OCI-M1 (cell line): ENCODE results near the gene KYAT1.
"Not testable (repeated sequence)": the region's sequence is repeated elsewhere in the genome, so short reads cannot be mapped to it uniquely, and the experiment has no call there.

Source experiments
- DNase-seq: peaks from one replicate; lab custom pipeline; 2025; lab: John Stamatoyannopoulos, UW

KYAT1 gene

DNA sequence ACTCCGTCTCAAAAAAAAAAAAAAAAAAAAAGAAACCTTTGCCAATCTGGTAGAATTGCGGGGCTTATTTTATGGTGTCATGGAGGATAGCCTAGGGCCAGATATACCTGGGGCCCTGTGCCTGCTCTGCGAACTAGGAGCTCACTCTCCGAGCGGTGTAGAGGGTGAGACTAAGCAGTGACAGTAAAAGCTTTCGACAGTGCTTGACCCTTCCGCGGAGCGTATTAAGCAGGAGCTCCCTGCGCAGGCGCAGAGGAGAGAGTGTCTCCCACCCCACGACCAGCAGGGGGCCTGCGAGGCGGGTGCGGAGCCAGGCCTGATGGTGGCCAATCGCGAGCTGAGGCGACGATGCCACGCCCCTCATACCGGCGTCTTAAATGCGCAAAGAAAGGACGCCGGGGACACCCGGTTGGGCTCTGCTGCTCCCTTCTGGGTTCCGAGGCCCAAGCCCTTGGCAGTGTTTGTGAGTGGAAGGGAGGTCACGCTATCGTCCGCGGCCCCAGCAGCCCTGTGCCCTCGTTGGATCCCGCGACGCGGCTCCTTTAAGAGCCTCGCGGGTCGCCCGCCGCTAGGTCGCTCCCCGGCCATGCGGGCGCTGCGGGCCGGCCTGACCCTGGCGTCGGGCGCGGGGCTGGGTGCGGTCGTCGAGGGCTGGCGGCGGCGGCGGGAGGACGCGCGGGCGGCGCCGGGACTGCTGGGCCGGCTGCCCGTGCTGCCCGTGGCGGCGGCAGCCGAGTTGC is 63.5 kb downstream of the KYAT1 start, which contains the start of gene ENDOG:
Gene ENDOG, plus strand, starts transcription at position 402 of the 740 bp plus-strand sequence. Its CDS starts 185 bp downstream, at position 587.
- DNase-seq: peak; percentile 99

GRCh38 chr9:128810873-128811272 is 70.9 kb downstream of the KYAT1 start:
- no peak for DNase-seq

DNA sequence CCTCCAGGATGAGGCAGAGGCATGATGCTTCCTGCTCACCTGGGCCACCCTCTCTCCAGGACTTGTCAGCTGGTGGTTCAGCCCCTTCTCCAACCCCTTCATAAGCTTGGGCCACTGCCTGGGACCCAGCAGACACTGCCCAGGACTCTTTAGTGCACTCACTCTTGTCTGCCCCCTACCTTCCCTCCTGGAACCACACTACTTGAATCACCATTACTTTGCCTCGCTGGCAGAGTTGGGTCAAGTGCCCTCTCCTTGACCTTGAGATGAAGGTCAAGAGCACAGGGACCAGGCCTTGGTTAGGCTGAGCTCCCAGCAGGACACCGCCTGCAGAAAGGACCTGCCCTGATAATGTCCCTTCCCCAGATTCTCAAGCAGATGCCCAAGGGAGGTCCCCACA is 71.9 kb downstream of the KYAT1 start:
- no peak for DNase-seq

- DNase-seq: no peak
Measured at GRCh38 chr9:128809036-128809599, 72.6 kb downstream of the KYAT1 start.

DNA sequence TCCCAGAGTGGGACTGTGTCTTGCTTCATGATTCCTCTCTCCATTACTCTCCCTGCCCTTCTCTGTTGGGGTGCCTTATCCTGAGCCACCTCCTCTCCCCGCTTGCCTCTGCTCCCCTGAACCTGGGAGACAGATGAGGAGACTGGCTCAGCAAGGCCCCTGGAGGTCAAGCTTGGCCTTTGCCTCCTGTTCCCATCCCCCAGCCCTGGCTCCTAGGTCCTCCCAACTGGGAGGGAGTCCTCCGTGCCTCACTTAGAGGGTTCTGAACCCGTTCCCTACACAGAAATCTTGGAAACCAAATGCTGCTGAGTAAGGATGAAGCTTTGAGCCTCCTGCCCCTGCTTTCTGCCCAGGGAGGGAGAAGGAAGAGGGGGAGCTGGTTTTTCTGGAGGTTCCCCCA is 73.2 kb downstream of the KYAT1 start:
- no peak for DNase-seq

DNA sequence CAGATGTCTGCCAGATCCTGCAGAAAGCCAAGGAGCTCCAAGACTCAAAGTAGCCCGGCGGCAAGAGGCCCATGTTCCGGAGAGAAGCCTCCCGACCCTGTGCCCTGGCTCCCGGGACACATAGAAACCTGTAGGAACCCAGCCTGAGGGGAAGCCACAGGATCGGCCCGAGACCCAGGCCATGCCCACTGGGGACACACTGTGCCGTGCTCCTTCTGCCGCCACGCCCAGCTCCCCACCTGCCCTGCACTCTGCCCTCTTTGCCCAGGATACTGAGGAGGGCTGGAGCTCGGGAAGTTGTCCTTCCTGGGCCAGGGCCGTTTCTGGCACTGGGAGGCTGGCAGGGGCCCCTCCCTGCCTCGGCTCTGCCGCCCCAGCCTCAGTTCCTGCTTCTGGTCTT is 73.9 kb downstream of the KYAT1 start:
- no peak for DNase-seq

DNA sequence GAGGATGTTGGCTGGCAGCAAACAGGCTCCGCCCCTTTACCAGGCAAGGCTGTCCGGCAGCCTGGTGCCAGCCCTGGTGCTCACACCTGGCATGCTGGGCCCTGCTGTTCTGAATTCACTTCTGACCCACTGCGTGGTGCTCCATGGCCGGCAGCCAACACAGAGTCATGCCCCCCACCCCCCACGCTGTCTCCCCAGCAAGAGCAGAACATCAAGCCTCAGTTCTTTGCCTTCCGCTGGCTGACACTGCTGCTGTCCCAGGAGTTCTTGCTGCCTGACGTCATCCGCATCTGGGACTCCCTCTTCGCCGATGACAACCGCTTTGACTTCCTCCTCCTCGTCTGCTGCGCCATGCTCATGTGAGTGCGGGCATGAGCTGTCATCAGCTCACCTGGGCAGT is 76.1 kb downstream of the KYAT1 start:
- no peak for DNase-seq

DNA sequence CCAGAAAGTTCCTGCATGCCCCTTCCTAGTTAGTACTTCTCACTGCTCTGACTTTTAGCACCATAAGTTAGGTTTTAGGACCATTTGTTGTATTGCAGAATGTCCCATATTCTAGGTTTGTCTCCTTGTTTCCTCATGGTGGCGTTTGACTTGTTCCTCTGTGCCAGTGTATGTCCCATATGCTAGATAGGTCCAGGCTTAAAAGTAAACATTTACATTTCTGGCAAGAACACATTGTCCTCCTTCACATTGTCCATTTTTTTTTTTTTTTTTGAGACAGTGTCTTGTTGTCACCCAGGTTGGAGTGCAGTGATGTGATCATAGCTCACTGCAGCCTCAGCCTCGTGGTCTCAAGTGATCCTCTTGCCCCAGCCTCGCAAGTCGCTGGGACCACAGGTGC is 79.3 kb downstream of the KYAT1 start:
- DNase-seq: no peak

DNA sequence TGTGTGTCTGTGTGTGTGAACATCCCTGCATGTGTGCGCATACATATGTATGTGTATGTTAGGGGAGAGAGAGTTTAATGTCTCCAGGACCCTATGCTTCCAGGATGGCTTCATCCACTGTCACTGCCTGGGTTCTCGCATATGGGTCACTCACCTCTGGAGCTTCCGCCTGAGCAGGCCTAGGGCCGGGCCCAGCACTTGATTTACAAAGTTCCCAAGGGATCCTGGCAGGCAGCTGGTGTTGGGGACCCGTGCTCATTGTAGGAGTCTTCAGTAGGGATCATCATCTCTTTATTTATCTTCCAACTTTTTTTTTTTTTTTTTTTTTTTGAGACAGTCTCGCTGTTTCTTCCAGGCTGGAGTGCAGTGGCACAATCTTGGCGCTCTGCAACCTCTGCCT is 81.7 kb downstream of the KYAT1 start:
- no peak for DNase-seq

- DNase-seq: no peak
Measured at GRCh38 chr9:128798896-128799295, 82.9 kb downstream of the KYAT1 start.

DNA sequence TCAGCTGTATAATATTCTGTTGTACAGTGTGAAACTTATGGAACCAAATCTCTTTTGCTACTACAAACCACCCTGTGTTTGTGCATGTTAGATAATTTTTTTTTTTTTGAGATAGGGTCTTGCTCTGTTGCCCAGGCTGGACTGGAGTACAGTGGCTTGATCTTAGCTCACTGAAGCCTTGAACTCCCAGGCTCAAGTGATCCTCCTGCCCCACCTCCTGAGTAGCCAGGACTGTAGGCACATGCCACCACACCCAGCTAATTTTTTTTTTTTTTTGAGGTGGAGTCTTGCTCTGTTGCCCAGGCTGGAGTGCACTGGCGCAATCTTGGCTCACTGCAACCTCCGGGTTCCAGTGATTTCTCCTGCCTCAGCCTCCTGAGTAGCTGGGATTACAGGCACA is 86.8 kb downstream of the KYAT1 start:
- DNase-seq: not testable (repeated sequence)

DNA sequence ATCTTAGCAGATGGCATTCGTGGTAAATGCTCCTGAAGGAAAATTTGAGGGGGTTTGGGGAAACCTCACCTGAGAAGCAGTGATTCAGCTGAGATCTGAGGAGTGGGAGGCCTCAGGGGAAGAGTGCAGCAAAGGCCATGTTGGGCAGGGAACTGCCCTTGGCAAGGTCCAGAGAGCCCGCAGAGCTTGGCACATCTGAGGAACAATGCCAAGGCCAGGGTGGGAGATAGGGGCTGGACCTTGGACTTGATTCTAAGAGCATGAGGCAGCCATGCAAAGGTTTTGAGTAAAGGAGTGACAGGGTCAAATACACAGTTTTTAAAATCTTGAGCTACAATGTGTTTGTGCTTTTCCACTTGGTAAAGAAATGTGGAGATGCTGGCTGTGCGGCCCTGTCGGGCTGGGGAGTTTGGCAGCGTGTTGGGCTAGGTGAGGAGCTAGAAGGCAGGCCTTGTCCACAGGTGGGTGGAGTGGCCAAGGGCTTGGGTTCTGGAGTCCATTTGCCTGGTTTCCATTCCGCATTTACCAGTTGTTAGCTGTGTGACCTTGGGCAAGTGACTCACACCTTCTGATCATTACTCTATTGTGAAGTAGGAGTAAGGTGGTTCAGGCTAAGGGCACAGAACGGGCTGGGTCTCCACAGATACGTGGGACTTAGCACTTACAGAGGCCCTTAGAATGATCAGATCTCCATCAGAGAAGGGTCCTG is 88.6 kb downstream of the KYAT1 start:
- DNase-seq: no peak

GRCh38 chr9:128792134-128792533 is 89.6 kb downstream of the KYAT1 start:
- no peak for DNase-seq

DNA sequence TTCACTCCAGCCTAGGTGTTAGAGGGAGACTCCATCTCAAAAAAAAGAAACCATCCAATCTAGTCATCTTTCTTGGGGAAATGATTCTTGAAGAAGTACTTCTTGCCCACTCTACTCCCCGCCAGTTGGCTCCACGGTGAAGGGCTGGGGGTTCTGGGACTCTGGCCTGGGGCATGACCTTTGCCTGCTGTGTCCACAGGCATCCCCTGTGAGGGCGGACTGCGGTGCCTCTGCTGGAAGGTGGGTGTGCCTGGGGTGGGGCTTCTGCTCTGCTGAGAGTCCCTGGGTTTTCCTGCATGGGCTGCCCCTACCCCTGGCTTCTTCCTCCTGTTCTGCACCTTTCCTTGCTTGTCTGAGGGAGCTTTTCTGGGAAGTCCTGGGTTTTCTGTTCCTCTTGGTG is 91.2 kb downstream of the KYAT1 start:
- no peak for DNase-seq

DNA sequence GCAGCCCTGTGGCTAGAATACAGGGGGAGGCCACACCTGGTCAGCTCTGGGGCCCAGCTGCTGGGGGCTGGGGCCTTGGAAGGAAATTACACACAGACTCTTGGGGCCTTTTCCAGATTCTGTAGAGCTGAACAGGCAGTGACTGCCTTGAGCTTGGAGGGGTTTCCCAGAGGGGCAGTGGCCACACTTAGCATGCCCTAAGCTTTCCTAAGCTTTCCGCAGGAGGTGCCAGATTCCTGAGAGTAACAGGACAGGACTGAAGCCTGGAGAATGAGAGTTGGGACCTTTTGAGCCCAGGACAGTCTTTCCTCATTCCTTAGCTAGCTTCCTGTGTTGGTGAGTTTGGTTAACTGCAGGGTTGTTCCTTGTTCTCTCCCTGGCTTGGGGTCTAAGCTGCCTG is 93.3 kb downstream of the KYAT1 start:
- no peak for DNase-seq

DNA sequence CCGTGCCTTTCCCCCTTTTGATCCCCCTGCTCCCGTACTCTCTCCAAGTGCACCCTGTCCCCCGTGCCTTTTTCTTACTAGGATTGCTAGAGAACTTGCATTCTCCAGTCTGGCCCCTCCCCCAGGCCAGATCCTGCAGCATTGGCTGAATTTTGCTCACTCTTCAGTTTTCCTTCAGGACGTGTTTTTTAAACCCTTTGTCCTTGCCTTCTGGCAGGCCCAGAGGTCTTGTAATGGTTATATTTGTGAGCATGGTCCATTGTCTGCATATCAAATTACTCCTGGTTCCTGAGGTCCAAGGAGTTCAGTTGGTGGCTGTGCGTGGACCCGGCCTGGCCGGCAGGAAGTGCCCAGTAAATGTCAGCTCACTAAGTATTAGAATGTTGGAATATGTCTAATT is 94.1 kb downstream of the KYAT1 start:
- DNase-seq: peak; percentile 12

DNA sequence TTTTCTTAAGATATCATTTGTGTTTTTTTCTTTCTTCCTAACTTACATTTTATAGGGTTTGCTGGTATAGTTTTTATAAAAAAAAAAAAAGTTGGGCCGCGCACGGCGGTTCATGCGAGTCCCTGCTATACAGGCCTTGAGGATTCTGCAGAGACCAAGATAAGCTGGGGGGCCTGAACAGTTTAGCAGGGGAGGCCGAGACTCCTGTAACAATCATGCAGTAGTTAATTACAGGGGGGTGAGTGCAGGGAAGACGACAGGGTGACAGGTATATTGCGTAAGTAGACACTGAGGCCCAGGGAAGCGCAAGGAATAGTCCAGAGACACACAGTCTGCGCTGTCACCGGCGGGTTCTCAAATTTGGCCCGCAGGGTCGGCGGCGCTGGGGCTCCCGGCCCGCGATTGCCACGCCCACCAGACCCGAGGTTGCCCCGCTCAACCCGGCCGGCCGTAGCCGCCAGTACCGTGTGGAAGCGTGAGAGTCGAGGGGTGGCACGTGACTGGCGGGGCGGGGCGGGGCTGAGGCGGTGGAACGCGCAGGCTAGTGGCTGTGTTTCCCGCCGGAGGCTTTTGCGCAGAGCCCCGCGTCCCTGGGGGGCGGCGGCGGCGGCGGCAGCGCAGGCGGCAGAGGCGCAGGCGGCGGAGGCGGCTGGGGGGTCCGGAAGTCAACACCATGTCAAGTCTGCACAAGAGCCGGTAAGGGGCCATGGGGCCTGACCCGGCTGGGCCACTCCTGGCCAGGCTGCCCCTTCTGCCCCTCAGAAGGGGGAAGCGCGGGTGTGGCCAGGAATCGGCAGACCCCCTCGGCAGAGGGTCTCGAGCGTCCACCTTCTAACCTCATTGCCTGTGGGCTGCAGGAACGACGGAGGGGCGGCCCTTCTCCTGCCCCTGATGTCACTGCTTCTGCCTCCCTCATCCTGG is 94.8 kb downstream of the KYAT1 start, which contains the start of gene TBC1D13:
Gene TBC1D13, plus strand, starts transcription at position 573 of the 921 bp plus-strand sequence. Its CDS starts 101 bp downstream, at position 674.
- DNase-seq: peak; percentile 92

- DNase-seq: no peak
Measured at GRCh38 chr9:128785427-128785826, 96.3 kb downstream of the KYAT1 start.
